NCI-H128 (cell line): ENCODE measurements around the gene FRMD4A.

Experiments used
- DNase-seq: peaks from one replicate; lab custom pipeline; 2025; ENCODE audit not compliant: unreplicated experiment; lab: John Stamatoyannopoulos, UW

FRMD4A gene

DNA sequence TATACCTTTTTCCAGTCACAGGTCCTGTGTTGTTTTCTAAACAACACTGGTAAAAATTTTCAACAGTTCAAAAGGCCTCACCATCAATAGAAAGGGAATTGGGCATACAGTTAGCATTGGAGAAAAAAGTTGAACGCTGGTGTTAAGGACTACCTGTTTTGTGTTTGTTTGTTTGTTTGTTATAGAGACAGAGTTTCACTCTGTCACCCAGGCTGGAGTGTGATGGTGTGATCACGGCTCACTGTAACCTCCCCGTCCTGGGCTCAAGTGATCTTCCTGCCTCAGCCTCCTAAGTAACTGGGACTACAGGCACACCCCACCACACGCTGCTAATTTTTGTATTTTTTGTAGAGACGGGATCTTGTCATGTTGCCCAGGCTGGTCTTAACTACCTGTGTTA, 437.9 kb downstream of the FRMD4A start:
- no peak for DNase-seq

DNA sequence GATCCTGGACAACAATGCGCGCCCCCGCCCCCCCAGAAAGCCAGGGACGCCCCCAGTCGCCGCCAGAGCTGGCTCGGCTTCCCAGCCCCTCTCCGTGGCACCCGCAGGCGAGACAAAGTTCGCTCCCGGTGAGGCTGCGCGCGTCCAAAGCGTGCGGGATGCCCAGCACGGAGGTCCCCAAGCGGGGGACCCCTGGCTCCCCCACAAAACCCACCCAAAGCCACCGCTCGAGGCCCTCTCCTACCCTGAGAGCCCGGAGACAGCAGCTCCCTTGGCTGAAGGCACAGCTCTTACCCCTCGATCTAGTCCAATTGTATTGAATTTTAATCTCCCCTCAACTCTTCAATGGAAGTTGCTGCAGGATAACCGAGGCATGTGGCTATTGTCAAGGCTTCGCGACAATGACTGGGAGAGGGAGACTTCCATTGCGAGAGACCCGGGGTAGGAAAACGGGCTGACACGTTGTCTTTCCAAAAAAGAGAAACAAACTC, 438.7 kb downstream of the FRMD4A start:
- no peak for DNase-seq

DNA sequence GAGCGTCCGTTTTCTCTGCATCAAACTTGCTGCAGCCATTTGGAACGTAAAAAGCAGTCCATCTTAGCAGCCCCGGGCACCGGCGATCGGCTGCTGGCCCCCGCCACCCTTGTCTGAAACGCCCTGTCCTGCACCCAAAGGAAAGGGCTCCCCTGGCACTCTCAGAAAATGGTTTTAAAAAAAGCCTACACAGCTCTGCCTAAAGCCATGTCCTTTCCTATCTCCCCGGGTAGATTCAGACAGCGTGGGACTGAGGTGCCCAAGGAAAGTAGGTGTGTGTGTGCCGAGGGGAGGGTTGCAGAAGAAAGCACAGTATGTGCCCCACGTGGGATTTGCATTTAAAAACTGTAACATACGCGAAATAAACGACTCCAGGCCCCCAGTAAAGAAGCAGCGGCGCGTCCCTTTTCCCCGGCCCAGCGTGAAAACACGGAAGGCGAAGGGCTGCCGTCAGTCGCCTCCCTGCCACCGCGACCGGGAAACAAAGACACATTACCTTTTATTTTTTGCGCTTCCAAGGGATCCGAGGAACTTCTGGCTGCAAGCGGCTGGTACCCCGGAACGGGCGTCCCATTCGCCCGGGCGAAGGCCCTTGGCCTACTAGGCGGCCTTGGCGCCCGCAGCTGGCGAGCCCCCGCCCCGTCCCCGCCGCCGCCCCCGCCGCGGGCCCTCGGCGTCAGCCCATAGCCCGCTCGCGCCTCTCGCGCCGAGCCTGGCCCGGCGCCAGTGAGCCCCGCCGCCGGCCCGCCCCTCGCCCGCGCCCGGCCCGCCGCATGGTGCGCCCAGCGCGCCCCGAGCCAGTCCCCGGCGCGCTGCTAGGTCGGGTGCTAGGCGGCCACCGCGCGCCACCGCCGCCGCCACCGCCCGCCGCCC, 439.4 kb downstream of the FRMD4A start:
- no peak for DNase-seq

DNA sequence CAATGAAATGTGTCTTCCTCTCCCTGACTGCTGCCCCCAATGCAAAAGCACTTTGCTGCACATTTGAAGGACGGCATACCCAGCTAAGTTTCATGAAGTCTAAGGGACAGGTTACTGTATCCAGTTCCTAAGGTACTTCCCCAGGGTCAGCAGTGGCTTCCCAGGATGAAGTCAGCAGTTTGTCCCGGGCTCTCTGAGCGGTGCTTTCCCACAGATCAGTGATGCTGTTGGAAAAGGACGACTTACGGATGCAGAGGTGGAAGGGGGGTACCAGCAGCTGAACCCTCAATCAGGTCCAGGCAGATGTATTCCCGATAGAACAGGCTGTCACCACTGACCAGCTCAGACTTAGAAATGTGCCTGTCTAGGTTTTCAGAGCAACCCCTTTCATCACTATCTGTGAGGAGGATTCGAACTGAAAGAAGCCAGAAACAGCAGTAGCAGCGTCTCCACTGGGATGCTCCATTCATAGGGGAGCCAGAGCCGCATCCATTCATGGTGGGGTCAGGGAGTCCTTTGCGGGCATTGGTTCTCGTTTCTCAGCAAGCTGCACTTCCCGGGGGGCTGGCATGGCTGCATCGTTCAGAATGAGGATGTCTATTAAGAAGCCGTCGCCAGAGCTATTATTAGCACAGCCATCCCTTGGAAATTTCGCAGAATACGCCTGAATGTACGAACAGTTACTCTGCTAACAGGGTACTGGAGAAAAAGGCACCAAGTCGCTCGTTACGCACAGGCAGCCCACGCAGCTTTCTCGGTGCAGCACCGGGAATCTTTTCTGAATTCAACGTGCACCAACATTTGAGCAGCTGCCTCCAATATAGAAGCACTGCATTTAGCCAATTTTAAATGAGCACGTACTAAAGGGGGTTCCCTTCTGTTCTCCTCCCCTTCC, 440.2 kb downstream of the FRMD4A start:
- no peak for DNase-seq

DNA sequence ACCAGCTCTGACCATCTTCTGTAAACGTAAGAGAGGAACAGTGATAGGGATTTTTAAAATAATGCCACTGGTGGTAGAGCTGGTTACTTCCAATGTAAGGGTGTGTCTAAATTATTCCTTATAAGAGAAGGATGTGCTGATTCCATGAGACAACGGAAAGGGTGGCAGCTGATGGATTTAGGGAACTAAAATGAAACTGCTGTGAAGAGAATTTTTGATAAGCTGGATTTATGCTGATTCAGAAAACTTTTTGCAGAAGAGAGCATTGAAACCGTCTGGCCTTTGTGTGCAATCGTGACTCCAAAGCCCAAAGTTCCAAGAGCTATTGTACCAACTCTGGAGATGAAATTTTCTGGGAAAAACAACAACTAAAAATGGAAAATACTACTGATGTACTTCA, 443.0 kb downstream of the FRMD4A start:
- no peak for DNase-seq

DNA sequence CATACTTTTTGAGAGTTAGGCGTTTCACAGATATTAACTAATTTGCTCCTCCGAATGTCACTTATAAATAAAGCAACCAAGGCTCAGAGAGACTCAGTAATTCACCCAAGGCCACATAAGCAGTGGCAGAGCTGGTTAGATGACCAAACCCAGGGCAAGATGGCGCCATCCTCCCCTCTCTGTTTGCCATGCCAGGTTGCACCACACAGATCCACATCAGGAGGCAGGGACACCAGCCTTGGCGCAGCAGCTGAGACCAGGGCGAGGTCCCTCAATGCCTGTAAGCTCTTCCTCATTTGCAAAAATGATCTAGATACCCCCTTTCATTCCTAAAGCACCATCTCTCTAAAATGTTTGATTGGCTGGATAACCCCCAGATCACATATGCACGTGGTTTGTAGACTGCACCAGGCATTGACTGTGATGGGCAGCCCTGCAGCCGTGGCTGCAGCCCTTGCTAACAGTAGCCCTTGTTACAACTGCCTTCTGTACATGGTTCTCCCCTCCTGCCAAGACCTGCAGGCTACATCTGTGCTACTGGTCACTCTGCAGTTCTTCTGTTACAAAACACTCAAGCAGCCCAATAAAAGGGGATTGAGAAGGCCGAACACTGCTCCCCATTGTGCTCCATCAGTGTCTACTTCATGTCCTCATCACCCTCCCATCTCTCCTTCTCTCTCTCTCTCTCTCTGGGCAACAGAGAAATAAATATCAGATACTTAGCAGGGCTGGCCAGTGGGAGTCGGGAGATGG, 445.3 kb downstream of the FRMD4A start:
- DNase-seq, result no peak

DNA sequence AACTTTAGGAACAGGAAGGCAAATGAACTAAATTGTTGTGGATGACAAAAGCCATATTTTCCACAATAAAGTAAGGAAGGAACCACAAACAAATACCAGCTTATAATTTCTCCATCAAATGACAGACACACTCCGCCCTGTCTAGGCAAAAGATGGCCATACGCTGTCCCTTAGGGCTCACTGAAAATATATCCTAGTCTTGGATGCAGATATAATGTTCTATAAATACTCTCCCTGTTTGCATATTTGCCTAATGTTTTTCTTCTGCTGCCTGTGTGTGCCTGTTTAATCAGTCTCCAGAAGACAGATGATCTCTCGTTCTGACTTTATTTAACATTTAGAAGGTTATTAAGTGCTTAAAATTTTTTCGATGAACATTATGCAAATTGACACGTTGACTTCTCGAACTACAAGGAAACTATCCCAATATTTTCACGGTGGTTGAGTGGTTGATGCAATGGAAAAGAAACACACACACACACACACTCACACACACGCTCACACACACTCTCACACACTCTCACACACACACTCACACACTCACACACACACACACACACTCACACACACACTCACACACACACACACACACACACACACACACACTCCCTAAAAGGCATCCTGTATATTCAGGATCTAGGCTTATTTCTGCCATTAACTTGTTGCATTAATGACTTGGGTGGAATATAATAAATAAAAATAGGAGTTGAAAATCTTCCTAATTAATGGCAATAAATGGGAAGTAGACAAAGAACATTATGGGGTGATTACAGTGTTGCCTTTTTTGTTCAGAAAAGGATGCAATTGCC, 446.9 kb downstream of the FRMD4A start:
- no peak for DNase-seq

DNA sequence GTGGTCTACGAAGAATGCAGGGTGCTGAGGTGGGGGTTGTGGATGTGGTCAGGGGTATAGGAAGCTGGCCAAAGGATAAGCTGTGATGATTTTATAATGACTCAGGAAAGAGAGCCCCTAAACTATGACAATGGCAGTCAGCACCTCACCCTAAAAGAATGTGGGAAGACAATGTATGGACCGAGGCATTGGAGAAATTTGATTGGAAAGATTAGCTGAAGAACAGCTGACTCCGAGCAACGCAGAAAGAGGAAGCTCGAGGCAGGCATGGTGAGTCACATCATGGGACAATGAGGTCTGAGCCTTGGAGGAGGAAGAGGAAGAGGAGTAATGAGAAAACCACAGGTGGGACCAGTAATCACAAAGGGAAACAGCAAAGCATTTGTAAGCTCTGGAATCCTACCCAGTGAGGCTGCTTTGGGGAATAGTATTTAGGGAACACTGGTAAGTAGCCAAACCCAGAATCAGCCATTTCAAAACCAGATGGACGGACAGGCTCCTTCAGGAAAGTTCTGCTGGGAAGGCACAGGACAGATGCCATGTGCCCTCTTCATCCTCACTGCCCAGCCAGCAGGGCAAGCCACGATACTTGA, 448.5 kb downstream of the FRMD4A start:
- no peak for DNase-seq

DNA sequence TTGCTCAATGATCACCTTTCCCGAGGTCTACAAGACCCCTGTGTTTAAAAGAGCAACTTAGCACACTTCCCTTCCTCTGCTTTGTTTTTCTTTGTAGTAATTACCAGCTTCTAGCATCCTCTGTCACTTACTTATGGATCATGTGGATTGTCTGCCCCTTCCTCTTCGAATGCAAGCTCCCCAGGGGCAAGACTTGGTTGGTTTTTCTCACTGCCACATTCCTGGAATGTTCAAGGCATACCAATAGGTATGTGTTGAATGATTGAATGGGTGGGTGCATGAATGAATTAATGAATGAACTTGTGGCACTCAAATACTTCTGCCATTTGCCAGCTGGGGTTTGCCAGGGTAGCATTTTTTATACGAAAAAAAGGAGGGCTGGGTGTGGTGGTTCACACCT, 450.0 kb downstream of the FRMD4A start:
- DNase-seq, result no peak

DNA sequence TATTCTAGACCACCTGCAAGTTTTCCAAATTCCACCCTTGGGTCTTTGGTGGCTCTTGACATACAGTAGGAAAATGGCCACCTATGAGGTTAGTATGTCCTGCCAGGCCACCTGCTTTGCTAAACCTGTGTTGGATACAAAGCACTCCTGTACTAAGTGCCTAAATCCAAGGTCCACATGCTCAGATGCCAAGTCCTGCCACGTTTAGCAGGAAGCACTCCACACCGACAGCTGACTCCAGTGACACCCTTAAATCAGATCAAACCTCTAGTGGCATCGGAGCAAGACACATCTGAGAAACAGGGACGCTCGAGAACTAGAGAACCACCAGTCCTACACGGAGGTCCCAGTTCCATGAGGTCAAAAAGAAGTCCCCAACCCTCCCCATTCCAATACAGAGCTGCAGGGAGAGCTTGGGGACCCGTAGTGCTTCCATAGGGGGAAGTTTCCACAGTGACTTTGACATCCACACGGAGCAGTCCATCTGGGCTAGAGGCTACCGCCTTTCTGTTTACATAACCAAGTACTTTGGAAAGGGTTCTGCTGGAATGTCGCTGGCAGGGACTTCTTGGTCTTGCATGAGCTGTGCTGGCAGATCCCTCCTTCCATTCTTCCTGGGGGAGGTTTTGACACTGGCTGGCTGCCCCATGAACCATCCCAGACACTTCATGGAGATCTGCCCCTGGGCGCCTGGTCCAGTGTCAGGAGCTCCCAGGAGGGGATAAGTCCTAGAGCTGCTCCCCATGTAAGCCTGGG, 453.4 kb downstream of the FRMD4A start:
- no peak for DNase-seq

DNA sequence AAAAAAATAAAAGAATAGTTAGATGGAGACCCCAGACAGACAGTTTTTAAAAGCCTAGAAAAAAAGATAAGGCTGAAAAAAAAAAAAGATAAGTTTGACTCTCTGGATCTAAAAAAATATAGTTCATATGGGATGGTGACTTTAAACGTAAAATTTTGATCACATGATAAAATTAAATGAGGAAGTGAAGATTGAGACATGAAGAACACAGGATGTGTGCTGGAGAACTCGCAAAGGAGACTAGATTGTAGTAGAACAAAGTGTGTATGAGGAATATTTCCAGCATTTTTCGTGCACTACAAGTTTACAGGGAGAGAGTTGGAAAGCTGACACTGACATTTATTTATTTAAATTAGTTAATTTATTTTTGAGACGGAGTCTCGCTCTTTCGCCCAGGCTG, 457.5 kb downstream of the FRMD4A start:
- no peak for DNase-seq

DNA sequence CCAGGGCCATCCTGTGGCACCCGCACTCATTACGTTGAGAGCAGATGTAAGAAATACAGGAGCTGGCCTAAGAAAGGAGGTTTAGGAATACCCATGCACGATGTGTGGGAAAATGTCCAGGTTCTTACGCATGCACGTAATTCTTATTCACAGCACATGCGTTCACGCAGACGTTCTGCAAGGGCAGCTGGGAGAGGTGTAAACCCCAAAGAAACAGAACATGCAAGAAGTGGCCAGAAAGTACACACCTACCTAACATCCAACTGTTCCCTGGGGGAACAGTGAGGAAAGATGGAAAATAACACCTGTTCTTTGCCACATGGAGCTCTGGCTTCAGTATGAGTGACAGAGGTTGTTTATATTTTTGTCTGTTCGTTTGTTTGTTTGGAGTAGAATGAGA, 458.3 kb downstream of the FRMD4A start:
- DNase-seq, result no peak

DNA sequence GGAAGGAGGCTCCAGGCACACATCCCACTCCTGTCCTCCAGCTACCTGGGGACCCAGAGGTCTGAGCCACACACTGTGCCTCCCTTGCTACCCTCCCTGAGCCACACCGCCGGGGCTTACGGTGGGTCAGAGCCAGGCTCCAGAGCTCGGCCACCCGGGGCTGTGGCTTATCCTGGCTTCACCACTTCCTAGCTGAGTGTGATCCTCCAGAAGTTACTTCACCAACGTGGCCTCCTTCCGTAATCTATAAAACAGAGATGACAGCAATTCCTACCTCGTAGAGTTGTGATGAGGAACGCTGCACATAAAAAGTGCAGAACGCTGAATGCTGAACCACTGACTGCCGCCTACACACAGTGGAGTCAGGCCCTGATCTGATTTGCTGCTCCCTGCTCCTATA, 458.9 kb downstream of the FRMD4A start:
- DNase-seq, result no peak

DNA sequence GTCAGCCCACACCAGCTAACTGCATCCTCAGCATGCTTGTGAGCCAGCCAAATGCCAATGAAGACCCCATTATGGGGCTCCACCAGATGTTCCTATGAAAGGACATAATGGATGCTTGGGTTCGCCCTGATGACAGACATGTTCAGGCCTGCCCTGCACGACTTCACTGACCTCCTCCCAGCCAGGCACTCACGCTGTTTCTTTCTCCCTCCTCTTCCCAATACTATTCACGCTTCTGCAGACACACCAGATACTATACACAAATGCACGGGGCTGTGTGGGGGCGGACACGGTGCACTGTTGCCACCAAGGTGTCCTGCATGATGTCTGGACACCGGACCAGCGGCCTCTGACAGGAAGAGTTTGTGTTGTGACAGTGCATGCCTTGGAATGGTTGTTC, 459.7 kb downstream of the FRMD4A start:
- no peak for DNase-seq

DNA sequence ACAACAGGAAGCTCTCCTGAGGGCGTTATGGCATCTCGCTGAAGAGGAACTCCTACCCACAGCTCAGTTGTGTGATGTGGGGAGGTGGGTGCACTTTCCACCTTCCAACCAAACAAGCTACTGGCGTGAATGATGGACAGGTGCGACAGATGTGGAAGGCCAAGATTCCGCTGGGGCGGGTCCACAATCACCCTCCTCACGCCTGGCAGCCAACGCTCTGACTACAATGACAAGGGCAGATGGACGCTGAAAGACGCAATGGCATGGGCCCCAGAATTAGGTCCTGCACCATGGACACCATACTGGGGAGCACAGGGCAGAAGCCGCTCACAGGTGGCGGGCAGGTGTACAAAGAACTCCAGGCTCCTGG, 461.4 kb downstream of the FRMD4A start:
- no peak for DNase-seq

DNA sequence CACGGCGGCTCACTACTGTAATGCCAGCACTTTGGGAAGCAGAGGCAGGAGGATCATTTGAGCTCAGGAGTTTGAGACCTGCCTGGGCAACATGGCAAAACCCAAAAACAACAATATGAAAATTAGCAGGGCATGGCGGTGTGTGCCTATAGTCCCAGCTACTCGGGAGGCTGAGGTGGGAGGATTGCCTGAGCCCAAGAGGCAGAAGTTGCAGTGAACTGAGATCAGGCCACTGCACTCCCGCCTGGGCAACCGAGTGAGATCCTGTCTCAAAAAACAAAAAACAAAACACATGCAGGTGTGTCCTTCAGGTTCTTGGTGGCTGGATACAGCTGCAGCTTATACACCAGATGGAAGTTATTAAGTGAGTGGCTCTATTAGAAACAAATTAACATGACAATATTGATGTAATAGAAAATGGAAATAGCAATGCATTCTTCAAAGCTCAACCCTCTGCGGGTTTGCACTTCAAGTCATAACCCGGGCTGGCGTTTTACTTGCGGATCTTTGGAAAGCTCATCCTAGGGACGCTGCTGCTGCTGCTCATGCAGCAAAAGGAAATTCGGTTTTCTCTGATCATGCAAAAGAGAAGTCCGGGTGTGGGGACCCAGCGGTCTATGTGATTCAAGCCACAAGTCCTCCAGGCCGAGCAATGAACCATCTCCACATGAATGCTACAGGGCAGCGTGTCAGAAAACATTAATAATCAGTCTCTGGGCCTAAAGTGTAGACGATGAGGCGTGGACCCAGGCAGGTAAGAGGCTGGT, 462.0 kb downstream of the FRMD4A start:
- no peak for DNase-seq

DNA sequence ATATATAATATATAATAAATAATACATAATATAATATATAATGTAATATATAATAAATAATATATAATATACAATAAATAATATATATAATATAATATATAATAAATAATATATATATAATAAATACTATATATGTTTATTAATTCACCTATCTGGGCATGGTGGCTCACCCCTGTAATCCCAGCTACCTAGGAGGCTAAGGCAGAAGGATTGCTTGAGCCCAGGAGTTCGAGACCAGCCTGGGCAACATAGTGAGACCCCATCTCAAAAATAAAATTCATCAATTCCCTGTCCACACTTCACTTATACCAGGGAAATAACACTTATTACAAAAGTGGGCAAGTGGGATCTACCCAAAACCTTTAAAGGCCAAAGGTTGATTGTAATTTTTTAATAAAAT, 462.9 kb downstream of the FRMD4A start:
- DNase-seq, result no peak

DNA sequence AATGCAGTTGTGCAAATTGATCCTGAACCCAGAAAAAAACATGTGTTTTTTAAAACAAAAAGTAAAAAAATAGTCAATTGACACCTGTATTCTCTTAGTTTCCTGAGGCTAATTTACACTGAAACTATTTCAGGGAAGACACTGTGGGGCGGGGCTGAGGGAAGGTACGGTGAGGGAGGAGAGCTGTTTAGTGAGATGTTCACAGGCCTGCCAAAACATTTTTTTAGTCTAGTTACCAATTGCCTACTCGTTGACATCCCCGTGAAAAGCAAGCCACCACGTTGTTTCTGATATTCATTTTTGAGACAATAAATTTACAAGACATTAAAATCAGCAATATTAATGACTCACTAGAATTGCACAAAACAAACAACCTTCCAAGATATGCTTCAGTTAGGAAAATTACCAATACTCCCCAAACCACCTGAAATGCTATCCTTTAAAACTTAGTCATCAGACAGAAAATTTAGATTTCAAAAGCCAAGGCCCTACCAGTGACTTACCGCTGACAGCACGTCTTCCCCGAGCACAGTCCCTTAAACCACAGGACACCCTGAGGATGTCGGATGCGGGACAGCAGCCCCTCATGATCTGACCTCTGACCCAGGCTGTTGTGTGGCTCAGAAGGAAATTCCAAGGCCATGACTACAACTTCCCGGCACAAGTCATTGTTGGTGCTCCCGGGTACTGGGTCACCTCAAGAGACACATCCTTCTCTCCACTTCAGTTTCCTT, 464.8 kb downstream of the FRMD4A start:
- DNase-seq, result no peak
